ENCODE measurements around the gene TANGO2.
A peak's percentile ranks its signal among the peaks of the same experiment; 100 is the strongest.

The TANGO2 gene

DNA sequence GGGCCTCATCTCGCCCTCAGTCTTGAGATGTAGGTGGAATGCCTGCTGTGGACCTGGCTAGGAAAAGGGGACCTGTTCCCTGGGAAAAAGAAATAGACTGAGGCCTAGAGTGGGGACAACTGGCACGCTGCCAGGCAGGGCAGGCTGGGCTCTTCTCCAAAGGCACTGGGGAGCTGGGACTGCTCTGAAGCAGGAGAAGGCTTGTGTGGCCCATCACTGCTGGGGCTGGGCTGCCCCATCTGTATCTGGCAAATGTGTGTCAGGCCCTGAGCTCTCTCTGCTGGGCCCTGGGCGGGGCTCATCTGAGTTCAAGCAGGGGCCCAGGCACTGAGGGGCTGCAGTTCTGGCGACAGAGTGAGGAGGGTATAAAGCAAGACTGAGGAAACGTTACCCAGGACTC, 37.2 kb upstream of the TANGO2 start:
- DNase-seq (ENCODE audit: low read depth), result no peak

DNA sequence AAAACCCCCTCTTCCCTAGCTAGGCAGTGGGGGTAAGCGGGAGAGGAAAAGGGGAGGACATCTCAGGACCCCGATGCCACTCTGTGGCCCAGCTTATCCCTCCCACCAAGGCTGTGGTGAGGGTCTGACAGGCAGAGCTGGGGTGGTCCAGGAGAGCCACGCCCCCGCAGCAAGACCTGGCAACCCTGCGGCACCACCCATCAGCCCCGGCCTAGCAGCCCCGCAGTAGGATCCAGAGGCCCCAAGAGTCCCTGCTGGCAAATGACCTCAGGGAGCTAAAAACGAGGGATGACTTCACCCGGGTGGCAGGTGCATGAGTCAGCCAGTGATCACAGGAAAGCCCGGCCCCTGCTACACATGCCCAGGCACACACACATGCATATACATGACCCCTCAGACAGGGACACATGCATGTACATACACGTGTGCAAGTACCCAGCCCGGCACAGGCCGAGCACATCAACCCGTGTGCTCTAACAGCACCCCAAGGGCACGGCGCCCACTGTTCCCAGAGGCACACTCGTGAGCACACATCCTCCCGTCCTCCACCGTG, 36.6 kb upstream of the TANGO2 start:
- DNase-seq (ENCODE audit: low read depth), result no peak

DNA sequence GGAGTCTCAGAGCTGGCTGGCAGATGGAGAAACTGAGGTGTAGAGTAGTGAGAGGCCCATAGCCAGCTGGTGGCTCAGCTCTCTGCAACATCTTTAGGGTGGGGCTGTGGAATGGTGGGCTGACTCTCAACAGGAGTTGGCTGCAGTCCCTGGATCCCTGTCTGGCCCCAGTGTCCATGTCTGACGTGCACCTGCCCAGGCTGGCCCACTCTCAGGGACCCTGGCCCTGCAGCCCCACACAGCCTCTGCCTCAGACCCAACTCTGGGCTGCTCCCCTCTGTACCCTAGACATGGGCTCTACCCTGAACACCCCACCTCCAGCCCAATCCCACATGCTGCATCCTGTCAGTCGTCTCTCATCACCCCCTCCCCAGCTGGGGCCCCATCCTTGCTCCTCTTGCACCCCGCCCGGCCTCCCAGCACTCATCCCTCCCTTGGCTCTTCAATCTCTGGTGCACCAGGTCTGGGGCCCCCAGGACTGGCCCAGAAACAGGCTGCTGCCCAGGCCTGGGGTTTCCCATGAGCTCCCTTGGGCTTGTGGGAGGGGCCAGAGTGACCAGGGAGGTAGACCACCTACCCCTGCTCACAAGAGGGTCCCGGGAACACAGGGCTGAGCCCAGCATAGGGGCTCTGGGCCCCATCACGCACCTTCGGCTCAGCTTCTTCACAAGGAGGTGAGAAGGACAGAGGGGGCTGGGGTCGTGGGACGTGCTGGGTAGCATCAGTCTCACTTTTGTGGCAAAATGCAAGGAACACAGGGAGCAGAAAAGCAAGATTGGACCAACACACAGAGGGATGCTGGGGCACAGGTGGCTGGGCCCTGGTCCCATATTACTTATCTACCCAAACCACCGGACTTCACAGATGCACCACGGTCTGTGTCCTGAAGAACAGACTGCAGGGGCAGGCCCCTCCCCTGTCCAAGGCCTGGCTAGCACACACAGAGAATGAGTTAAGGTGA, 35.8 kb upstream of the TANGO2 start:
- DNase-seq (ENCODE audit: low read depth), result no peak

DNA sequence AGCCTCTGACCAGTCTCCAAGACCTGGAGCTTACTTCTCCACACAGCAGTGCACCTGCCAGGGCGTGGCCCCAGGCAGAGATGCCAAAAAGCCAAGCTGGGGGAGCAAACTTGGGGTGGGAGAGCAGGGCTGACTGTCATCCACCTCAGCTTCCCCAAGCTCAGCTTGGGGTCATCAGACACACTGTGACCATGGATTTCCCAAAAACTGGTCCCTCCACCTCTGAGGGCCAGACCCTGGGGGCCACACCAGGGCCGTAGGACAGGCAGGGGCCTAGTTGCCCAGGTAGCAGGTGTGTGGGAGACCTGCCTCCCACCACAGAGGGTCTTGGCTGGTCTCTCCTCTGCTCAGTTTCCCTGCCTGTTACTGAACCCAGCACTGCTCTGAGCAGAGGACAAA, 34.9 kb upstream of the TANGO2 start:
- DNase-seq (ENCODE audit: low read depth), result no peak

DNA sequence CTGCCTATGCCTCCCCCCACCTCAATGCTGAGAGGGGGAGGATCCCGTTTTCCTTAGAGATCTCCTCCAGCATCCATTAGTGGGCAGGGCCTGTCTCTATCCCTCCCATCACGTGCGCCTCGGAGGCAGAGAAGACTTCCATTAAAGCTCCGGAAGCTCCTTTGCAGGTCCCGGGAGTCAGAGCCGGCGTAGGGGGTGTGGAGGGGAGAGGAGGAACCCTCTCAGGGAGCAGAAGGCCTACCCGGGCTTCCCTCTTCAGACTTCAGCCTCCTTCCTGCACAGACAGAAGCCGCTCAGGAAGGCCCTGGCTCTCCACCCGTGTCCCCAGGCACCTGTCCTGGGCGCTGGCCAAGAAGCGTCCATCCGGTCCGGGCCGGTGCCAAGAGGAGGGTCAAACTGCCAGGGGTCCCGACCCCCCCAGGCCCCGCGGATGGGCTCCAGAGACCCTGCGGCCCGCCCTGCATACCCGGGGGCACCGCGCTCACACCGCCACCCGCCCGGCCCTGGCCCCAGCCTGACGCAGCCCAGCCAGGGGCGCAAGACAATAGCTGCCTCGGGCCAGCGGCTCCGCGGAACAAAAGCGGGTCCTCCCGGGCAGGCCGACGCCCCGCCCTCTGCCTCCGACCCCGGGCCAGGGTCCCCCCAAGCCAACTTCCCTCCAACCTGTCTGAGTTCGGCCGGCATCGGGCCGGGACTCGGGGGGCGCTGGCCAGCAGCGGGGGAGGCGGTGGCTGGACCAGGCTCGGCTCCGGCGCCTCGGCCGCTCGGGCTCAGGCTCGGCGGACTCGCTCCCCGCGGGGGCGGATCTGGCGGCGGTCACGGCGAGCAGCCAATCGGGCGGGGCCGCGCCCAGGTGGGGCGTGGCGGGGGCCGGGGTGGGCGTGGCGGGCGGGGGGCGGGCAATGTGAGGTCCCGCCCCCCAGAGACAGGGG, 34.2 kb upstream of the TANGO2 start:
- peak; percentile 44 for DNase-seq (ENCODE audit: low read depth)

DNA sequence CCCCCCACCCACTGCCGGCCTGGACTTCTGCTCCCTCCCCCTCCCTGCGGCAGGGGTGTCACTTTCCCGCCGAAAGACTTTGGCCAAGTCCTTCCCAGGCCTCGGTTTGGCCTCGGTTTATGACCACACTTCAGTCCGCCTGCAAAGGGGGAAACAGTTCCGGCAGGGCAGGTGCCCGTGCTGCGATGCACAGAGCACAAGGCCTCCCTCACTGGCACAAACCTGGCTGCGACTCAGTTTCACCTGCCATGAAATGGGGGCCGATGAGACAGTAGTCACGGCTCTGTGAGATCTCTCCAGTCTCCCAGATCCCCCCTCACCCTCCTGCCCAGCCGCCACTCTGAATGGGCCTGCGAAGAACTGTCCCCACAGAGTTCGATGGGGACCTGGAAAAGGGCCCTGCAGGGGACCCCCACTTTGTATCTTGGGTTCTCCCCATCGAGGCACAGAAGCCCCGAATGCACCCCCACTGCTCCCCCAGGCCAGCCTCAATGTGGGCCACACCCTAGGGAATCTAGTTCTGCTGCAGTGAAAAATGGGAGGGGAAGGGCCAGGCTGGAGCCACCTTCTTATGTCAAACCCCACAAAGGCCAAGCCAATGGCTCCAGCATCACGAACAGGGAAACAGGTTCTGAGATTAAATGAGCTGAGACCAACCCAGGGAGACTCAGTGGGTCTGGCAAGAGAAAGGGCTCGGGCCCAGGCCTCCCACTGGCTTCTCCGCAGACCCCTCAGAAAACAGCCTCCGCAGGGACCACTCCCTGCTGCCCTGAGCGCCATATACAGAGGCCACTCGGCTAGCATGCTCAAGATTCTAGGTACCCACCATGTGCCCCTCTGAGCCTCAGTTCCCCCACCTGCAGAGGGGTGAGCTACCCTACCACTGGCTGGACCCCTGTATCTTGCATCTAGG, 33.3 kb upstream of the TANGO2 start:
- no peak for DNase-seq (ENCODE audit: low read depth)

DNA sequence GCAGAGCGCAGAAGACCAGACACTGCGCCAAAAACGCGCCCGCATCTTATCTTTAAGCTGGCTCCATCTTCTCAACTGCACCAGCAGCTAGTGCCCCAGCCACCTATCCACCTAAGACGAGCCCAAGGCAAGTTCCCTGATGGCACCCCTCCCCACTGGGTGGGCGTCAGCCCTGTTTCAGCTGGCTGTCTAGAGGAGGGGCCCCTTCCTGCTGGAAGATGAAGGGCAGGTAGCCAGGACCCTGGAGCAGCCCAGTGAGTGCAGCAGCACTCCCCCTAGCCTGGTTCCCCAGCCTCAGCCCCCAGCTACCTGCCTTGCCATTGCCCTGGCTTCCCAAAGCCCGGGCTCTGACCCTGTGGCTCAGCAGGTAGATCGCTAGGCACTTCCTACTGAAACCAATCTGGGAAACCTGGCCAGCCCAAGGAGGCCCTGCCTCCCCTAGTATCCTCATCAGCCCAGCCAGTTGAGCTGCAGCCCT, 32.5 kb upstream of the TANGO2 start:
- no peak for DNase-seq (ENCODE audit: low read depth)

DNA sequence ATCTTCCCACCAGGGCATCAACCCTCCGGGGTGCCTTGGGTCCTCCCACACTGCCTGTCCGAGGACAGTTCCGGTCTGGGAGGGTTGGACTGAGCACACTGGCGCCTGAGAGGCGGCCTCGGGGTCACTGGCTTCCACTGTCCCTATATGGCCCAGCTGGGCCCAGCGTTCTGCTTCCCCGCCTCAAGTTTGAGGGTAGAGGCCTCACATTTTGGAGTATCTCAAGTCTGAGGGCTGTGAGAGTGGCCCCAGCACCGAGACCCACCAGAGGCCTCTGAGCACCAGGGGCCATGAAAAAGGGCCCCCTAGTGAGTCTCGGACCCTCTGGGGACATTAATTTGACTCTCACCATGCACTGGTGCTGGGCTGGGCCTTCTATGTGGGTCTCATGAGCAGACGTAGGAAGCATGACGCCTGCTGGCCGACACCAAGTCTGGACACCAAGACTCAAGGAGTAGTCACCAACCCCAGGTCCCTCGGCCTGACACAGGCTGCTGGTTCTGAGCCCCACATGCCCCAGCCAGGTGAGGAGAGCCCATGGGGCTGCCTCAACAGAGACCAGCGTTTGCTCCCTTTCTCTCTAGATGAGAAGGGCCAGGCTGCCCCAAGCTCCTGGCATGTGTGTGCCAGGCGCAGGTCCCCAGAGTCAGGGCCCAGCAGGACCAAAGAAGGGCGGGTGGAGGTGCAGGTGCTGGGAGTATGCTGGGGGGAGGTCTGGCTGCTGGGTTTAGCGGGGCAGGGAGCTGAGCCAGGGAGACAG, 31.8 kb upstream of the TANGO2 start:
- no peak for DNase-seq (ENCODE audit: low read depth)

DNA sequence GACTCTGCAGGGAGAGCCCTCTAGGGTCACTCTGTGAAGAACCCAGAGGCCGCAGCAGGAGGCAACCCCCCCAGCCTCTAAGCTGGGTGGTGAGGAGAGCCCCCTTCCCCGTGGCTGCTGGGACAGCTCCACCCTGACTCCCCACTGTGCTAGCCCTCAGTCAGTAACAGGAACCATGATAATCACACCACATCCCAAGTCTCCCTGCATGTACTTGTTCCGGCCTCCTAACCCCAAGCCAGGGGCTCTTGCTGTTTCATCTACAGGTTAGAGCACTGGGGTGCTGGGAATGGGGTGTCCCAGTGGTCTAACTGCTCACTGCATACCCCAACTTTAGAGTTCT, 31.2 kb upstream of the TANGO2 start:
- no peak for DNase-seq (ENCODE audit: low read depth)

DNA sequence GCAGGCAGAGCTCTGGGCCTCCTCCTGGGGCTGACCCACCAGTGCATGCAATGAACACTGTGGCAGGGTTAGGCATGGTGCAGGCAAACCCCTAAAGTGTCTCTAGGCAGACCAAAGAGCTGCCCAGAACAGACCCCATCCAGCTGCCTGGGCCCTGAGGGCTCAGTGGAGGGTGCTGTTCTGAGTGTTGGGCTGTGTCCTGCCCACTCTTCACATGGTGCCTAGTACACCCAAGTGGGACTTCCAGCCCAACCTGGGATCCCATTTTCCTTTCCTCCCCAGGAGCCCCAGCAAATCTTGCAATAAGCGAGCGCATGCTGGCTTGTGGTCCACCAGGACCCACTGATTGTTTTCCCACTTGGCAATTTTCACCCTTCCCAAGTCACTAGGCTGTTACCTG, 30.7 kb upstream of the TANGO2 start:
- DNase-seq (ENCODE audit: low read depth), result no peak

DNA sequence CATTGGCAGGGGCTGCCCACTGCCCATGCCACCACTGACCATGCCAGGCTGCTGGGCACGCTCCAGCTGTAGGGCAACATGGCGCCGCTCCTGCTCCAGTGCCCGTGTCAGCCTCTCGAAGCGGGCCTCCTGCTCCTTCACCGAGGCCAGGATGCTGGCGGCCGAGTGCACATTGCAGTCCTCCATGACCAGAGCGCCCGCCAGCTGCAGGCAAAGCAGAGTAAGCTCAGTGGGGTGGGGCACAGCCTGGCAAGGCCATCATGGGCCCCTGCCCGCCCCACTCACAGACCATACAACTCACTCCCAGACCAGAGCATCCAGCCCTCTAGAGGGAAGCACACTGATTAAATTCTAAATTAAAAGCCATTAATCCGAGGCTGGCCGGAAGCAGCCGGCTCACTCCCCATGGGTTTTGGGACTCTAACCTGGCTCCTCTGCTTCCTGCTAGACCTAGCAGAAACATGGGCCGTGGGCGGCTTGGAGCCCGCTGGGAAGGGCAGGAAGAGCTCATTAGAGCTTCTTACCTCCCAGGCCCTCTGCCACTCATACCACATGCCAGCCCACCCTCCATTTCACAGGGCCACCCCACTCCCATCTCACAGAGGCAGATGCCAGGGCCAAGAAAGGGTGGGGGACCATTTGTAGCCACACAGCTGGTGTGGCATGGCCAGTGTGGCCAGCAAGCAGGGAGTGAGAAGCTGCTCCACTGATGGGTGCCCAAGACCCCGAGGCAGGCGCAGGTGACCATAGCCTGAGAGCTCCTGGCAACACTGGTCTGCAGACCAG, 30.1 kb upstream of the TANGO2 start:
- DNase-seq (ENCODE audit: low read depth), result no peak

DNA sequence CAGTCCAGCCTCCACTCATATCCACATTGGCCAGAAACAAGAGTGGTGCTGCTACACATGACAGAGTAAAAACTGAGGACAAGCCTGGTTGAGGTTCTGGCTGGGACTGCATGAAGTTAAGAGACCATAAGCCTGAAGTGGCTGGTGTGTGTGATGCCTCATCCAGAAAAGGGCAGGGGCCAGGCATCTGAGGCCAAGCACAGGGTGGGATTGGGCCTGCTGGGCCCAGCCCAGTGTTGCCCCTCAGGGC, 29.6 kb upstream of the TANGO2 start:
- DNase-seq (ENCODE audit: low read depth), result no peak

DNA sequence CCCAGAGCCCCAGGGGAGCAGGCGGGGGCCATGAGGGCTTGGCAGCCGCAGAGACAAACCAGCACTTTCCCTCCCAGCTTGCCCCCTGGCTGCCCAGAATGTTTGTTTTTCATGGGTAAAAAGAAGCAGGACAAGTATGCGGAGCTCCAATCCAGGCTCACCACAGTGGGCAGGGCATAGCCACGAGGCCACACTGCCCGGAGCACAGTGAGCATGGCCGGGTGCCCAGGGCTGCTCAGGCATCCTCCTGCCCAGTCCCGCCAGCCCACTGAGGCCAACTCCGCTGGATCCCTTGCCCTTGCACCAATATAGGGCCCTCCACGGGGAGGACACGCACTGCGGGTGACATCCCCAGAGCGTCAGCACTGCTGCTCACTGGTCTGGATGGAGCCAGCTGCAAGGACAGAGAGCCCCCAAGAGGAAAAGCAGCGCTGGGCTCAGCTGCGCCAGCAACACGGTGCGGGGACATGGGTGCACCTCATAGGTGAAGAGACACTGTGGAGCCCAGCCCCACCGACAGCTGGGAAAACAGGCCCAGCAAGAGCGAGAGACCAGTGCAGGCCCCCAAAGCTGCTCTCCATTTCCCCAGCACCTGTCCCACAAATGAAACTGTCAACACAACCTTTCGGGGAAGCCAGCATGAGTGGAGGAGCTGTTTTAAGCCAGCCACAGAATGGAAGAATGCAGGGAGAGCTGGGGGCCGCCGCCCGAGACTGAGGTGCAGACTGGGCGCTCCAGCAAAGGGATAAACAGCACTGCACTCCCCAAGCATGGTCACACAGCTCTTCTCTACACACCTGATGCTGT, 29.1 kb upstream of the TANGO2 start:
- no peak for DNase-seq (ENCODE audit: low read depth)

DNA sequence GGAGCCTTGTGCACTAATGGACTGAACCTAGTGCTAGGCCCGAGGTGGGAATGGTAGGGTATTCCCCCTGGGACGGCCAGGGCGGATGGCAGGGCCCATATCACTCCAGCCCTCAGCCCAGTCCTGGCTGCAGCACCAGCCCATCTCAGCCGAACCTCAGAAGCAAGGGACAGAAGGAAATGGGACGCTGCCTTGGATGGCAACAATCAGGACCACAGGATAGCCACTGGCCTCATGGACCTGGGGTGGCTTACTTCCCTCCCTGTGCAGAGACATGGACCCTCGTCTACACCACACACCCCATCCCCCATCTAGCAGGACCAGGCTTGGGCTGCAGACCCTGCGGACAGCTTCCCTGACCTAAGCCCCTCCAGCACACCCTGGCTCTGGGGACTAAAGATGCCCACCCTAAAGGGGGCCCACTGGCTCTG, 28.4 kb upstream of the TANGO2 start:
- DNase-seq (ENCODE audit: low read depth), result no peak

DNA sequence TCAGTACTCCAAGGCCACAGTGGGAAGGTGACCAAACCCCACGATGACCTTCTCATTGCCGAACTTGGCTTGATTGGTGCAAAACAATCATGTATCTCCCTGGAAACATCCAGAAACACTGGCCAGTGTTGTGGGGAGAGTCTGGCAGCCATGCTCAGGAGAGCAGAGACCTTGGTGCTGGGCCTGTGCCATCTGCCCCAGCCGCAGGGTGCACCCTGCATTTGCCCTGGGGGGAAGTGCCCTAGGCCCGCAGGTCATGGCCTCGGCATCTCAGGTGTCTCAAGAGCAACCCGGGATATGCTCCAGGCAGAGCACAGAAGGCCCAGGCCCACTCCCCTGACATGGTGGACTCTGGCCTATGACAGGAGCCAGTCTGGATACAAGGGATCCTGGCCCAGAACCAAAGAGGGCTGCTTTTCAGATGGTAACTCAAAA, 28.0 kb upstream of the TANGO2 start:
- no peak for DNase-seq (ENCODE audit: low read depth)

DNA sequence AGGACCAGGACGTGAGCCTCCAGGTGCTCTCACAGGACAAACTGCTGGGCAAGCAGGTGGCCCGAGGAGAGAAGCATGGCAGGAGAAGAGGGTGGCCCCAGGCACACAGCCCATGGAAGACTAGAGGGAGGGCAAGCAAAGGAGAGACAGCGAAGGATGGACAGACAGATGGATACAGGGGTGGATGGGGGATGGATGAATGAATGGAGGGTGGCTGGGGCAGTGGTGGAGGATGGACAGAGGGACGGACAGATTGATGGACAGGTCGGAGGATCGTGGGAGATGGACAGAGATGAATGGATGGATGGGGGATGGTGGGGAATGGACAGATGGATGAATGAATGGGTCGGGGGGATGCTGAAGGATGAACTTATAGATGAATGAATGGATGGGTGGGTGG, 27.0 kb upstream of the TANGO2 start:
- no peak for DNase-seq (ENCODE audit: low read depth)

DNA sequence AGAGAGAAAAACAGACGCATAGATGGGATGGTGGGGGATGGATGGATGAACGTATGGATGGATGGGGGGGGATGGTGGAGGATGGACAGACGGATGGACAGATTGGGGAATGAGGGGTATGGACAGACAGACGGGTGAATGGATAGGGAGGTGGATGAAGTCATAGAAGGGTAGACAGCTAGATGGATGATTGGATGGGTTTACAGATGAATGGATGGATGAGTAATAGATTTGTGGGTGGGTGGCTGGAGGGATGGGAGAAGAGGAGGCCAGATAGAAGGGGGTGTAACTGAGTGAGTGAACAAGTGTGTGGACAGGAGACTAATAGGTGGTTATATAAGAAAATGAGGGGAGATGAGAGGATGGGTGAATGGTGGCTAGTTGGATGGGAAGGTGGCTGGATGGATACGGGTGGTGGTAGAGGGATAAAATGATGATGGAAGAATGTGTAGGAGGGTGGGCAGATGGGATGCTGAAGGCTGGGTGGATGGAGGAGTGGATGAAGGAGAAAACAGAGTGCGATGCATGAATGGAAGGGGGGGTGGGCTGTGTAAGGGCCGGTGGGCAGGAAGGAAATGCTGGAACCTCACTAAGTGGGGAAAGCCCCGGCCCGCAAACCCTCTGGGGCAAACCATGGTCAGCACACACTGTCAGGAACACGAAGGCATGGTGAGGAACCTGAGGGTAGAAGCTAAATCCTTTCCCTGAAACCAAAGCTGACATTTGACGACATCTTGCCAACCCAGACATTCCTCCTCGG, 25.9 kb upstream of the TANGO2 start:
- no peak for DNase-seq (ENCODE audit: low read depth)

DNA sequence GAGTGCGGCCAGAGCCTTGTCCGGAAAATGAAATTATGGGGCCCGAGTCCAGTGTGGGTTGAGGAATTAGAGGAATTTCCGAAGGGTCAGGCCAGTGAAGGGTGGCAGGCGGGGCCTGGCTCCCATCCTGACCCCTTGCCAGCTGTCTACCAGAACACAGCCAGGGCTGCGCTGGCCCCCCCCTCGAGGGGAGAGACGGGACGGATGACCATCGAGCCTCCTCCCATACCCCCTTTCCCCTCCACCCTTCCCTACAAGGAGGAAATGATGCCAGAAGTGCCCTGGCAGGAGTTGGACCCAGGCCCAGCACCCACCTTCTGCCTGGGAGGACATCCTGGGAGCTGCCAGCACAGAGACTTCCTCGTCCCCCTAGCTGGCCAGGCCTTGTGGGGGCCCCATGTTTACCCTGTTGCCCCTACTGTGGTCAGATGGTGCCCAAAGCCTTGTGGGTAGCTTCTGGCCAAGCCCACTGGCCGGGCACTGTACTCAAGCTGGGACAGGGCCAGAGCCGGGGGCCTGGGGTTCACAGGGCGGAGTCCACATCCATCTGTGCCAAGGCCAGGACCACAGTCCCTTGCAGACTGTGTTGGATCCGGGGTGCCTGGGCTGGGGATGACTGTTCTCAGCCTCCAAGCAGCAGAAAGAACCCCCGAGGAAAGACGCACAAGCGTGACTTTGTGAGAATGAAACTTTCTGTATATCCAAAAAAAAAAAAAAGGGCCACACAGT, 25.1 kb upstream of the TANGO2 start:
- DNase-seq (ENCODE audit: low read depth), result no peak
